ENCODE measurements around the gene POLRMT.

The POLRMT gene

GRCh38 chr19:656751-657559 is 23.6 kb upstream of the POLRMT start:
- no peak for TF ChIP-seq FOXA1 (IDR thresholded peaks at IDR 0.05)
- no peak for TF ChIP-seq BHLHE40 (IDR thresholded peaks at IDR 0.05; ENCODE audit: borderline replicate concordance)
- no peak for TF ChIP-seq NFRKB (IDR thresholded peaks at IDR 0.05)
- POLR2A ChIA-PET = no interaction called here
- no peak for DNase-seq (ENCODE audit: extremely low spot score)
- CTCF ChIA-PET = no interaction called here

- CTCF ChIA-PET = no interaction called here
- DNase-seq (ENCODE audit: extremely low spot score) = no peak
- TF ChIP-seq L3MBTL2 (conservative IDR thresholded peaks at IDR 0.05) = no peak
- TF ChIP-seq HDGF (IDR thresholded peaks at IDR 0.05; ENCODE audit: borderline replicate concordance) = no peak
- TF ChIP-seq SP1 (IDR thresholded peaks at IDR 0.05) = no peak
- TF ChIP-seq FOXM1 (IDR thresholded peaks at IDR 0.05; ENCODE audit: borderline replicate concordance) = no peak
- TF ChIP-seq CTBP1 (IDR thresholded peaks at IDR 0.05; ENCODE audit: borderline replicate concordance) = no peak
- POLR2A ChIA-PET = no interaction called here
Measured at GRCh38 chr19:655691-656090, 22.4 kb upstream of the POLRMT start.

- DNase-seq (ENCODE audit: extremely low spot score) = no peak
- CTCF ChIA-PET = no interaction called here
- TF ChIP-seq ARNT (IDR thresholded peaks at IDR 0.05) = no peak
- no peak for TF ChIP-seq BHLHE40 (IDR thresholded peaks at IDR 0.05; ENCODE audit: borderline replicate concordance)
- no peak for TF ChIP-seq LEF1 (IDR thresholded peaks at IDR 0.05; ENCODE audit: borderline replicate concordance)
- TF ChIP-seq SUZ12 (IDR thresholded peaks at IDR 0.05) = no peak
- TF ChIP-seq CTBP1 (IDR thresholded peaks at IDR 0.05; ENCODE audit: borderline replicate concordance) = no peak
- TF ChIP-seq FOXA1 (IDR thresholded peaks at IDR 0.05) = no peak
- no peak for TF ChIP-seq FOXK2 (IDR thresholded peaks at IDR 0.05)
- TF ChIP-seq TARDBP (IDR thresholded peaks at IDR 0.05) = no peak
- TF ChIP-seq NFRKB (IDR thresholded peaks at IDR 0.05) = no peak
- TF ChIP-seq FOXM1 (IDR thresholded peaks at IDR 0.05; ENCODE audit: borderline replicate concordance) = no peak
- no peak for TF ChIP-seq SP1 (IDR thresholded peaks at IDR 0.05)
- TF ChIP-seq ZNF384 (IDR thresholded peaks at IDR 0.05) = no peak
- TF ChIP-seq L3MBTL2 (conservative IDR thresholded peaks at IDR 0.05) = no peak
- POLR2A ChIA-PET = no interaction called here
Measured at GRCh38 chr19:653425-653824, 20.1 kb upstream of the POLRMT start.

GRCh38 chr19:652467-653389 is 19.4 kb upstream of the POLRMT start:
- POLR2A ChIA-PET = no interaction called here
- CTCF ChIA-PET = no interaction called here

GRCh38 chr19:651991-652390 is 18.7 kb upstream of the POLRMT start:
- ChIA-PET POLR2A (no interaction called here), CTCF (no interaction called here)
- DNase-seq (ENCODE audit: extremely low spot score) = no peak
- TF ChIP-seq CTBP1 (IDR thresholded peaks at IDR 0.05; ENCODE audit: borderline replicate concordance) (no peak), PKNOX1 (IDR thresholded peaks at IDR 0.05) (no peak), HDGF (IDR thresholded peaks at IDR 0.05; ENCODE audit: borderline replicate concordance) (no peak), SUZ12 (IDR thresholded peaks at IDR 0.05) (no peak), ARNT (IDR thresholded peaks at IDR 0.05) (no peak)

More at GRCh38 chr19:652467-653389, 19.4 kb upstream of the POLRMT start:
- DNase-seq (ENCODE audit: extremely low spot score) = no peak
- TF ChIP-seq ZNF384 (IDR thresholded peaks at IDR 0.05) (no peak), PKNOX1 (IDR thresholded peaks at IDR 0.05) (no peak), FOXA1 (IDR thresholded peaks at IDR 0.05) (no peak), CTBP1 (IDR thresholded peaks at IDR 0.05; ENCODE audit: borderline replicate concordance) (no peak), TARDBP (IDR thresholded peaks at IDR 0.05) (no peak), FOXK2 (IDR thresholded peaks at IDR 0.05) (no peak)

GRCh38 chr19:651114-651818 is 17.9 kb upstream of the POLRMT start:
- TF ChIP-seq ZNF384 (IDR thresholded peaks at IDR 0.05) = no peak
- TF ChIP-seq SP1 (IDR thresholded peaks at IDR 0.05) = no peak
- no peak for TF ChIP-seq LEF1 (IDR thresholded peaks at IDR 0.05; ENCODE audit: borderline replicate concordance)
- ChIA-PET CTCF (no interaction called here), POLR2A (no interaction called here)
- DNase-seq (ENCODE audit: extremely low spot score) = no peak

GRCh38 chr19:650121-650520 is 16.8 kb upstream of the POLRMT start:
- no peak for DNase-seq (ENCODE audit: extremely low spot score)
- ChIA-PET POLR2A (no interaction called here), CTCF (no interaction called here)
- TF ChIP-seq FOXA1 (IDR thresholded peaks at IDR 0.05) (no peak), ZNF384 (IDR thresholded peaks at IDR 0.05) (no peak), FOXM1 (IDR thresholded peaks at IDR 0.05; ENCODE audit: borderline replicate concordance) (no peak), PKNOX1 (IDR thresholded peaks at IDR 0.05) (no peak), ARNT (IDR thresholded peaks at IDR 0.05) (no peak), TARDBP (IDR thresholded peaks at IDR 0.05) (no peak), SP1 (IDR thresholded peaks at IDR 0.05) (no peak), HDGF (IDR thresholded peaks at IDR 0.05; ENCODE audit: borderline replicate concordance) (no peak), ELF4 (IDR thresholded peaks at IDR 0.05) (no peak), BHLHE40 (IDR thresholded peaks at IDR 0.05; ENCODE audit: borderline replicate concordance) (no peak), SUZ12 (IDR thresholded peaks at IDR 0.05) (no peak), L3MBTL2 (conservative IDR thresholded peaks at IDR 0.05) (no peak), CTBP1 (IDR thresholded peaks at IDR 0.05; ENCODE audit: borderline replicate concordance) (no peak), NFRKB (IDR thresholded peaks at IDR 0.05) (no peak), FOXK2 (IDR thresholded peaks at IDR 0.05) (no peak), LEF1 (IDR thresholded peaks at IDR 0.05; ENCODE audit: borderline replicate concordance) (no peak)

Data from HEK293T (cell line).